OCI-LY7 (cell line): Measurements from ENCODE around the gene SPG21. TPM values are rescaled to one million over a fixed set of nuclear protein-coding genes. Genes with fewer than 3 reads are reported as not detected.

ENCODE experiments used
- BruUV-seq: library from RNA; stranded (reverse); fragments of 400-500 nt; replicated peaks from 2 replicates; lab custom pipeline; 2021; lab: Mats Ljungman, UMichigan
- CTCF ChIA-PET: fragments of 300-600 bp; sonication (Branson Sonifier 250); formaldehyde crosslinking; loops from one replicate; lab custom pipeline; 2022; ENCODE audit warnings: antibody characterized with exemption; ENCODE audit not compliant: unreplicated experiment; lab: Charles Lee
- POLR2A ChIA-PET: fragments of 300-600 bp; sonication (Branson Sonifier 250); formaldehyde crosslinking; loops from one replicate; lab custom pipeline; 2022; ENCODE audit warnings: antibody characterized with exemption; lab: Charles Lee
- DNase-seq: peaks from one replicate; pipeline ENCODE4 v3.0.0-alpha.2; 2015; ENCODE audit warnings: low spot score
- H2AFZ ChIP-seq: fragments of 200-600 bp; sonication (generic), shearing (Covaris generic); 2 replicates; pipeline ENCODE4 v1.6.1; 2014; ENCODE audit warnings: mild to moderate bottlenecking, antibody characterized with exemption, low read length, moderate library complexity
- H3K27ac ChIP-seq: fragments of 200-600 bp; sonication (generic); 2 replicates; pipeline ENCODE4 v1.5.1; 2014; ENCODE audit warnings: mixed run types, low read depth, mild to moderate bottlenecking, moderate library complexity, low read length, inconsistent platforms; ENCODE audit not compliant: poor library complexity, severe bottlenecking
- H3K36me3 ChIP-seq: fragments of 200-600 bp; sonication (generic); 2 replicates; pipeline ENCODE4 v1.6.1; 2014; ENCODE audit warnings: mild to moderate bottlenecking, antibody characterized with exemption, low read length, moderate library complexity, mixed read lengths; ENCODE audit not compliant: insufficient read depth
- H3K4me1 ChIP-seq: fragments of 200-600 bp; sonication (generic); 2 replicates; pipeline ENCODE4 v1.5.1; 2014; ENCODE audit warnings: mild to moderate bottlenecking, low read length; ENCODE audit not compliant: insufficient read depth, poor library complexity, severe bottlenecking
- H3K4me2 ChIP-seq: fragments of 200-600 bp; sonication (generic); 2 replicates; pipeline ENCODE4 v1.6.1; 2014; ENCODE audit warnings: mild to moderate bottlenecking, low read length
- H3K4me3 ChIP-seq: fragments of 200-600 bp; sonication (generic); 2 replicates; pipeline ENCODE4 v1.5.1; 2014; ENCODE audit warnings: mild to moderate bottlenecking, low read depth, low read length; ENCODE audit not compliant: poor library complexity, severe bottlenecking
- H3K79me2 ChIP-seq: fragments of 200-600 bp; sonication (generic); 2 replicates; pipeline ENCODE4 v1.6.1; 2016; ENCODE audit warnings: low read depth, mild to moderate bottlenecking, low read length, moderate library complexity, mixed read lengths; ENCODE audit not compliant: insufficient read depth
- H3K9me2 ChIP-seq: fragments of 200-600 bp; sonication (generic); 2 replicates; pipeline ENCODE4 v1.6.1; 2016; ENCODE audit warnings: mild to moderate bottlenecking, low read length, mixed read lengths; ENCODE audit not compliant: insufficient read depth
- H3K9me3 ChIP-seq: fragments of 200-600 bp; sonication (generic); 2 replicates; pipeline ENCODE4 v1.6.1; 2014; ENCODE audit warnings: mild to moderate bottlenecking, mixed run types, low read length, mixed read lengths
- H4K20me1 ChIP-seq: fragments of 200-600 bp; sonication (generic); 2 replicates; pipeline ENCODE4 v1.6.1; 2014; ENCODE audit warnings: mild to moderate bottlenecking, antibody characterized with exemption, low read length, moderate library complexity, mixed read lengths; ENCODE audit not compliant: insufficient read depth
- CTCF ChIP-seq: fragments of 200-600 bp; sonication (generic); conservative IDR thresholded peaks from 2 replicates; pipeline ENCODE4 v1.5.1; 2014; ENCODE audit warnings: mild to moderate bottlenecking, antibody characterized with exemption, low read length, moderate library complexity, mixed read lengths
- EZH2phosphoT487 ChIP-seq: fragments of 200-600 bp; sonication (generic); IDR thresholded peaks from 2 replicates; pipeline ENCODE4 v1.6.1; 2018; ENCODE audit warnings: low read depth, borderline replicate concordance, mild to moderate bottlenecking, mixed run types, antibody characterized with exemption, low read length, moderate library complexity, mixed read lengths
- intact Hi-C: fragments of 100-400 bp; cut with micrococcal nuclease; formaldehyde crosslinking; loops from one replicate; pipeline ENCODE4 v1.10.0; 2022; ENCODE audit not compliant: unreplicated experiment
- total RNA-seq, 2 experiments: library from RNA; depleted of rRNA in 1 of 2; stranded (reverse); fragments of >200 nt in 1 of 2; shearing (Covaris generic) in 1 of 2; gene quantifications; 2 replicates each; pipeline ENCODE4 v1.2.3, GENCODE V29; 2014 to 2022

SPG21 gene
- total RNA-seq, 2 experiments from 2014 or later: 56.4 to 83.9 TPM

GRCh38 chr15:64947211-64947610 is 42.5 kb downstream of the SPG21 start:
- no TSS peak for BruUV-seq

GRCh38 chr15:64944961-64945360 is 44.8 kb downstream of the SPG21 start:
- CTCF ChIA-PET: no interaction called here

More at GRCh38 chr15:64947211-64947610, 42.5 kb downstream of the SPG21 start:
- no peak for TF ChIP-seq EZH2phosphoT487
- TF ChIP-seq CTCF: no peak
- POLR2A ChIA-PET: no interaction called here
- no peak overlapping the region for H3K4me3 ChIP-seq
- no peak overlapping the region for H2AFZ ChIP-seq
- H3K27ac ChIP-seq: no peak overlapping the region
- CTCF ChIA-PET: no interaction called here
- no peaks in the 10 kb centered on the region for H3K4me1 ChIP-seq
- no peaks in the 10 kb centered on the region for H3K36me3 ChIP-seq
- no peaks in the 10 kb centered on the region for H3K9me3 ChIP-seq
- H3K4me2 ChIP-seq: no peak overlapping the region
- no peak for DNase-seq
- no peaks in the 10 kb centered on the region for H3K79me2 ChIP-seq
- no peaks in the 10 kb centered on the region for H4K20me1 ChIP-seq
- no peaks in the 10 kb centered on the region for H3K9me2 ChIP-seq
- intact Hi-C loops: no loop called here

More at GRCh38 chr15:64944961-64945360, 44.8 kb downstream of the SPG21 start:
- TF ChIP-seq EZH2phosphoT487 (no peak), CTCF (no peak)
- H3K4me1 ChIP-seq: no peaks in the 10 kb centered on the region
- H3K36me3 ChIP-seq: no peaks in the 10 kb centered on the region
- H4K20me1 ChIP-seq: no peaks in the 10 kb centered on the region
- H3K27ac ChIP-seq: no peak overlapping the region
- no TSS peak for BruUV-seq
- H3K9me2 ChIP-seq: no peaks in the 10 kb centered on the region
- H3K4me2 ChIP-seq: no peak overlapping the region
- intact Hi-C loops: no loop called here
- no peak overlapping the region for H3K4me3 ChIP-seq
- DNase-seq: no peak
- no peaks in the 10 kb centered on the region for H3K79me2 ChIP-seq
- POLR2A ChIA-PET: interaction anchor here (0.5 to 0.6 kb wide), 2 partner anchors 12 to 137 kb away, joined by 3 read pairs; no protein-coding TSS in a partner anchor
- no peaks in the 10 kb centered on the region for H3K9me3 ChIP-seq
- H2AFZ ChIP-seq: no peak overlapping the region
